Testis (tissue), 2 donors: ENCODE results near the gene ACSM2A.
"Not testable (repeated sequence)": the region's sequence is repeated elsewhere in the genome, so short reads cannot be mapped to it uniquely, and the experiment has no call there.

Source experiments
- CTCF ChIP-seq, 3 experiments: fragments of 450-650 bp in 2 of 3; fragments of 200-600 bp in 1 of 3; sonication (generic) in 1 of 3; IDR thresholded peaks; one replicate each; pipeline ENCODE4 v1.5.1; 2016 to 2019; ENCODE audit warnings: antibody characterized with exemption in 3 of 3, mild to moderate bottlenecking in 2 of 3, moderate library complexity in 1 of 3
- POLR2A ChIP-seq: fragments of 450-650 bp; IDR thresholded peaks from one replicate; pipeline ENCODE4 v1.6.1; 2017; ENCODE audit warnings: antibody characterized with exemption, mild to moderate bottlenecking, moderate library complexity

- TF ChIP-seq POLR2A; CTCF (IDR thresholded peaks at IDR 0.05): not testable (repeated sequence)
These were observed 12.4 kb upstream of the ACSM2A start for GRCh38 chr16:20438950-20439349.
